Adipocyte (in vitro differentiated cells): Measurements from ENCODE around the gene SIGLEC11.
"Not testable (repeated sequence)": the region's sequence is repeated elsewhere in the genome, so short reads cannot be mapped to it uniquely, and the experiment has no call there.

Experiments used
- DNase-seq: peaks from one replicate; pipeline ENCODE4 v3.0.0-alpha.2; 2015; ENCODE audit warnings: low read depth
- H3K27me3 ChIP-seq: replicated peaks from 2 replicates; pipeline ENCODE4 v1.7.0; 2013; ENCODE audit warnings: mild to moderate bottlenecking, low read length, moderate library complexity; ENCODE audit not compliant: control insufficient read depth, insufficient read depth
- H3K36me3 ChIP-seq: 2 replicates; pipeline ENCODE4 v1.7.0; 2013; ENCODE audit warnings: low read length, mild to moderate bottlenecking, moderate library complexity; ENCODE audit not compliant: control insufficient read depth, insufficient read depth, severe bottlenecking
- H3K4me1 ChIP-seq: 2 replicates; pipeline ENCODE4 v1.7.0; 2013; ENCODE audit warnings: mild to moderate bottlenecking, low read length, moderate library complexity; ENCODE audit not compliant: control insufficient read depth, insufficient read depth
- H3K4me3 ChIP-seq: 2 replicates; pipeline ENCODE4 v1.7.0; 2013; ENCODE audit warnings: mild to moderate bottlenecking, low read length, moderate library complexity
- H3K9ac ChIP-seq: 2 replicates; pipeline ENCODE4 v1.7.0; 2013; ENCODE audit warnings: mild to moderate bottlenecking, low read length, moderate library complexity
- H3K9me3 ChIP-seq: 2 replicates; pipeline ENCODE4 v1.7.0; 2013; ENCODE audit warnings: mild to moderate bottlenecking, low read length, moderate library complexity; ENCODE audit not compliant: control insufficient read depth

Gene SIGLEC11

DNA sequence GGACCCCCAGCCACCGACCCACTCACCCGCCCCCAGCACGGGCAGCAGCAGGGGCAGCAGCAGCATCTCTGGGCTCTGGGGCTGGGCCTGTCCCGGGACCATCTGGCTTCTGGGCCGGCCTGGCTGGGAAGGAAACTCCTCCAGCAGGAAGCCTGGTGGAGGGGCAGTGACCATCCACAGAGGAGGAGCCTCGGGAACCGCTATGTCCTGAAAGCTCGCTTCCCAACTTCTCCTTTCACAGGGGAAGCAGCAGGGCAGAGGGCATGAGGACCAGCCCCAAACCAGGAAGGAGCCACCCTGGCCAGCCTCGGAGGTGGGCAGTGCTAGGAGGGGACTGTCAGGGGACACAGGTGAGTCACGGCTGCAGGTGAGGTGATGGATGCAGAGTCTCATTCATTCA lies at the start of gene SIGLEC11:
Gene SIGLEC11, minus strand, starts transcription at position 193 of the 400 bp plus-strand sequence. Its CDS starts 91 bp downstream, at position 102.
- DNase-seq: not testable (repeated sequence)

GRCh38 chr19:50008532-50008931 lies 47.6 kb upstream of the SIGLEC11 start:
- Histone ChIP-seq H3K9ac (no peak overlapping the region), H3K4me1 (peaks cover 12% of the 10 kb centered on the region), H3K36me3 (peaks cover 47% of the 10 kb centered on the region), H3K27me3 (no peaks in the 10 kb centered on the region), H3K4me3 (no peak overlapping the region), H3K9me3 (no peaks in the 10 kb centered on the region)
- DNase-seq: no peak

More for the DNA sequence above, at the start of gene SIGLEC11:
- H3K9me3 ChIP-seq, H3K4me3 ChIP-seq, H3K4me1 ChIP-seq, H3K36me3 ChIP-seq, H3K9ac ChIP-seq: not testable (repeated sequence)
- H3K27me3 ChIP-seq: peaks cover 28% of the 10 kb centered on the region

DNA sequence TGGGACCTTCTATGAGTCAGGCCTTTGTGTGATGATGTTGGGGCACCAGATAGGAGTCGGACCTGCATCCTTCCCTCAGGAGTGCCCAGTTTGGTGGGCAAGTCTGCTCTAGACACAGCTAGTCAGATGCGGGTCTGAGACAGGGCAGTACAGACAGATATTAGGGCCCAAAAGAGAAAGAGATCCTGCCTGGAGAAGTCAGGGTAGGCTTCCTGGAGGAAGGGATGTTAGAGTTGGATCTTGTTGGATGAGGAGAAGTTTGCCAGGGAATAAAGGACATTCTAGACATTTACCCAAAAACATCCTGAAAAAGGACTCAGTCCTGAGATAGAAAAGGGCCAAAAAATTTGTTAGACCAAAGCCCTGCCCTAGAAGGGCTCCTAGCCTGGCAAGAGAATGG lies 47.0 kb upstream of the SIGLEC11 start:
- no peak overlapping the region for H3K4me3 ChIP-seq
- no peak for DNase-seq
- peaks cover 48% of the 10 kb centered on the region for H3K36me3 ChIP-seq
- peaks cover 18% of the 10 kb centered on the region for H3K4me1 ChIP-seq
- H3K9me3 ChIP-seq: no peaks in the 10 kb centered on the region
- no peaks in the 10 kb centered on the region for H3K27me3 ChIP-seq
- H3K9ac ChIP-seq: no peak overlapping the region

GRCh38 chr19:50007170-50007569 lies 46.2 kb upstream of the SIGLEC11 start:
- Histone ChIP-seq H3K9me3 (no peaks in the 10 kb centered on the region), H3K4me1 (peaks cover 25% of the 10 kb centered on the region), H3K4me3 (no peak overlapping the region), H3K27me3 (no peaks in the 10 kb centered on the region), H3K36me3 (peaks cover 46% of the 10 kb centered on the region), H3K9ac (no peak overlapping the region)
- DNase-seq: no peak

GRCh38 chr19:50005428-50005827 lies 44.5 kb upstream of the SIGLEC11 start:
- Histone ChIP-seq H3K27me3 (no peaks in the 10 kb centered on the region), H3K36me3 (peaks cover 56% of the 10 kb centered on the region), H3K4me1 (peaks cover 28% of the 10 kb centered on the region), H3K9me3 (no peaks in the 10 kb centered on the region), H3K4me3 (no peak overlapping the region), H3K9ac (no peak overlapping the region)
- DNase-seq: no peak

DNA sequence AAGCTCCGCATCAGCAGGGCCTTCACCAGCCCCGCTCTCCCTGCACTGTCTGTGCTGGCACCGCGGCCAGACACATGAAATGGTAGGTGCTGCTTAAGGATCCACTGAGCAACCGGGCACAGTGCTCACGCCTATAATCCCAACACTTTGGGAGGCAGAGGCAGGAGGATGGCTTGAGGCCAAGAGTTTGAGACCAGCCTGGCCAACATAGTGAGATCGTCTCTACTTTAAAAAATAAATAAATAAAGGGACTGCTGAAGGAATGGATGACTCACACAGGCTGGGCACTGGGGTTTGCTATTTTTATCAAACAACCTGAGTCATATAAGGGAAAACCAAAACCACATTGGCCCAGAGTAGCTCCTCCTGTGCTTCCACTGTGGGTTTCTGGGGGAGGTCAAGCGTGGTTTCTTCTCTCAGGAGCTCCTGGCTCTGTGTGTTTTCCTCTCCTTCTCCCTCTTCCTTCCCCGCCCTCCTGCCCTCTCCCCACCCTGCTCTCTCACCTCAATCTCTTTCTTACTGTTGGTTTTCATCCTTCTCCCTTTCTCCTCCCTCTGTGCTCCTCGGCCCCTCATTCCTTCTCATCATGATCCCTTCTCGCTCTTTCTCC lies 42.9 kb upstream of the SIGLEC11 start:
- peak overlapping the region; percentile 71 for H3K9ac ChIP-seq
- no peaks in the 10 kb centered on the region for H3K9me3 ChIP-seq
- DNase-seq: peak; percentile 94
- H3K4me1 ChIP-seq: peaks cover 28% of the 10 kb centered on the region
- peak overlapping the region; percentile 56 for H3K4me3 ChIP-seq
- H3K36me3 ChIP-seq: peaks cover 59% of the 10 kb centered on the region
- no peaks in the 10 kb centered on the region for H3K27me3 ChIP-seq

- DNase-seq: no peak
- Histone ChIP-seq H3K4me3 (no peak overlapping the region), H3K36me3 (peaks cover 60% of the 10 kb centered on the region), H3K4me1 (peaks cover 28% of the 10 kb centered on the region), H3K9me3 (no peaks in the 10 kb centered on the region), H3K9ac (peak overlapping the region; percentile 58), H3K27me3 (no peaks in the 10 kb centered on the region)
Measured at GRCh38 chr19:50003254-50003788, 42.3 kb upstream of the SIGLEC11 start.

- H3K36me3 ChIP-seq: peaks cover 61% of the 10 kb centered on the region
Measured at GRCh38 chr19:50002386-50002960, 41.5 kb upstream of the SIGLEC11 start.

GRCh38 chr19:50001775-50002174 lies 40.8 kb upstream of the SIGLEC11 start:
- Histone ChIP-seq H3K9me3 (no peaks in the 10 kb centered on the region), H3K9ac (peak overlapping the region; percentile 58), H3K4me1 (peaks cover 28% of the 10 kb centered on the region), H3K36me3 (peaks cover 59% of the 10 kb centered on the region), H3K27me3 (no peaks in the 10 kb centered on the region), H3K4me3 (no peak overlapping the region)
- no peak for DNase-seq

More at GRCh38 chr19:50002386-50002960, 41.5 kb upstream of the SIGLEC11 start:
- Histone ChIP-seq H3K9ac (peak overlapping the region; percentile 58), H3K27me3 (no peaks in the 10 kb centered on the region), H3K9me3 (no peaks in the 10 kb centered on the region), H3K4me3 (peak overlapping the region; percentile 28), H3K4me1 (peaks cover 28% of the 10 kb centered on the region)
- DNase-seq: no peak

- H3K4me1 ChIP-seq: peaks cover 28% of the 10 kb centered on the region
- DNase-seq: no peak
- no peaks in the 10 kb centered on the region for H3K9me3 ChIP-seq
- peaks cover 60% of the 10 kb centered on the region for H3K36me3 ChIP-seq
- H3K4me3 ChIP-seq: no peak overlapping the region
- H3K27me3 ChIP-seq: no peaks in the 10 kb centered on the region
- no peak overlapping the region for H3K9ac ChIP-seq
Measured at GRCh38 chr19:50000841-50001557, 40.0 kb upstream of the SIGLEC11 start.
